Stimulated activated CD4-positive, alpha-beta T cell treated with anti-CD3 and anti-CD28 coated beads, TNF-alpha, amount 100 ng/mL, for 48 hours (primary cell): Measurements from ENCODE around the gene PAK4.

Experiments used
- DNase-seq, 3 donors: peaks; one replicate each; pipeline ENCODE4 v3.0.0-alpha.2; 2020; ENCODE audit warnings: low read depth in 3 of 3

PAK4 gene

GRCh38 chr19:39146686-39147450, 21.3 kb downstream of the PAK4 start:
- no peak for DNase-seq

- no peak for DNase-seq
These were observed 21.9 kb downstream of the PAK4 start for GRCh38 chr19:39147480-39147879.

- no peak for DNase-seq
These were observed 23.4 kb downstream of the PAK4 start for GRCh38 chr19:39148939-39149529.

- no peak for DNase-seq
These were observed 24.6 kb downstream of the PAK4 start for GRCh38 chr19:39150235-39150634.

- DNase-seq = no peak
These were observed 25.4 kb downstream of the PAK4 start for GRCh38 chr19:39150807-39151600.

GRCh38 chr19:39152066-39152465, 26.5 kb downstream of the PAK4 start:
- no peak for DNase-seq

- no peak for DNase-seq
These were observed 28.6 kb downstream of the PAK4 start for GRCh38 chr19:39154100-39154628.

GRCh38 chr19:39154629-39155100, 29.1 kb downstream of the PAK4 start:
- DNase-seq = no peak

GRCh38 chr19:39155114-39155700, 29.6 kb downstream of the PAK4 start:
- DNase-seq = no peak

- no peak for DNase-seq
These were observed 30.2 kb downstream of the PAK4 start for GRCh38 chr19:39155741-39156140.

GRCh38 chr19:39156326-39157230, 31.0 kb downstream of the PAK4 start:
- DNase-seq = no peak

GRCh38 chr19:39157275-39157996, 31.9 kb downstream of the PAK4 start:
- DNase-seq = no peak

- DNase-seq = no peak
These were observed 32.4 kb downstream of the PAK4 start for GRCh38 chr19:39157997-39158389.

GRCh38 chr19:39158646-39159260, 33.2 kb downstream of the PAK4 start:
- no peak for DNase-seq

GRCh38 chr19:39160523-39160861, 34.9 kb downstream of the PAK4 start:
- DNase-seq = no peak

- DNase-seq = no peak
These were observed 35.5 kb downstream of the PAK4 start for GRCh38 chr19:39160889-39161672.

GRCh38 chr19:39162441-39163043, 37.0 kb downstream of the PAK4 start:
- no peak for DNase-seq

- no peak for DNase-seq
These were observed 38.0 kb downstream of the PAK4 start for GRCh38 chr19:39163621-39164020.

- no peak for DNase-seq
These were observed 38.7 kb downstream of the PAK4 start for GRCh38 chr19:39164289-39164688.
